ENCODE results near the gene MAST4. TPM values are rescaled to one million over a fixed set of nuclear protein-coding genes. Genes with fewer than 3 reads are reported as not detected.

Gene MAST4
- total RNA-seq, 2 experiments from 2014 or later, result 1.3 to 21.9 TPM

DNA sequence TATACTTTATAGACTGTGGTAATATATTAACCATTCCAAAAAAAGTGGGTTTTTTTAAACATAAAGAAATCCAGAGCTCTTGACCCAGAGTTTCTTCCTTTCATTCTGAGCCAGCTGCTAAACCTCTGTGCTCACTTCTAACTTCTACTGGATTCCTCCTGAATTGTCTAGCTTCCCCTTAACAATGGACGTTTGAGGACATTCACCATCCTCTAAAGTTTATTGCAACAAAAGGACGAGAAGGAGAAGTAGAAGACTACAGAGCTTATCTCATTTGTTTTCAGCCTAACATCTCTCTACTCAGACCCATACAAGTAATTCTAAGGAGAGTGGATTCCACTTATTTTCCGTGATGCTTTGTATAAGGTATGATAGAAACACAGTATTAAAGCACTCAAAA, 284.2 kb downstream of the MAST4 start:
- CTCF ChIA-PET (ENCODE audit: unreplicated experiment), result no interaction called here
- H3K79me2 ChIP-seq (ENCODE audit: insufficient read depth, low read depth, low read length), result no peaks in the 10 kb centered on the region
- no peak overlapping the region for H2AFZ ChIP-seq (ENCODE audit: low read length)
- no TSS peak for BruUV-seq (replicated peaks)
- H3K4me1 ChIP-seq (ENCODE audit: insufficient read depth, low read length, poor library complexity, severe bottlenecking), result no peaks in the 10 kb centered on the region
- TF ChIP-seq EZH2phosphoT487 (IDR thresholded peaks at IDR 0.05; ENCODE audit: borderline replicate concordance, low read depth, low read length), result no peak
- TF ChIP-seq, protein P1, sequence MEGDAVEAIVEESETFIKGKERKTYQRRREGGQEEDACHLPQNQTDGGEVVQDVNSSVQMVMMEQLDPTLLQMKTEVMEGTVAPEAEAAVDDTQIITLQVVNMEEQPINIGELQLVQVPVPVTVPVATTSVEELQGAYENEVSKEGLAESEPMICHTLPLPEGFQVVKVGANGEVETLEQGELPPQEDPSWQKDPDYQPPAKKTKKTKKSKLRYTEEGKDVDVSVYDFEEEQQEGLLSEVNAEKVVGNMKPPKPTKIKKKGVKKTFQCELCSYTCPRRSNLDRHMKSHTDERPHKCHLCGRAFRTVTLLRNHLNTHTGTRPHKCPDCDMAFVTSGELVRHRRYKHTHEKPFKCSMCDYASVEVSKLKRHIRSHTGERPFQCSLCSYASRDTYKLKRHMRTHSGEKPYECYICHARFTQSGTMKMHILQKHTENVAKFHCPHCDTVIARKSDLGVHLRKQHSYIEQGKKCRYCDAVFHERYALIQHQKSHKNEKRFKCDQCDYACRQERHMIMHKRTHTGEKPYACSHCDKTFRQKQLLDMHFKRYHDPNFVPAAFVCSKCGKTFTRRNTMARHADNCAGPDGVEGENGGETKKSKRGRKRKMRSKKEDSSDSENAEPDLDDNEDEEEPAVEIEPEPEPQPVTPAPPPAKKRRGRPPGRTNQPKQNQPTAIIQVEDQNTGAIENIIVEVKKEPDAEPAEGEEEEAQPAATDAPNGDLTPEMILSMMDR (conservative IDR thresholded peaks at IDR 0.05; ENCODE audit: low read length), result no peak
- H3K9me2 ChIP-seq (ENCODE audit: insufficient read depth, low read length), result no peaks in the 10 kb centered on the region
- H3K36me3 ChIP-seq (ENCODE audit: insufficient read depth, low read length), result no peaks in the 10 kb centered on the region
- POLR2A ChIA-PET, result interaction anchor here (0.6 kb wide), 1 partner anchor 1359 kb away, joined by 5 read pairs; no protein-coding TSS in a partner anchor
- intact Hi-C loops (cut with micrococcal nuclease; ENCODE audit: unreplicated experiment), result no loop called here
- no peaks in the 10 kb centered on the region for H3K9me3 ChIP-seq (ENCODE audit: low read length)
- H3K27ac ChIP-seq (ENCODE audit: low read depth, low read length, poor library complexity, severe bottlenecking), result no peak overlapping the region
- H3K4me3 ChIP-seq (ENCODE audit: low read depth, low read length, poor library complexity, severe bottlenecking), result no peak overlapping the region
- DNase-seq (ENCODE audit: low spot score), result no peak
- no peaks in the 10 kb centered on the region for H4K20me1 ChIP-seq (ENCODE audit: insufficient read depth, low read length)
- no peak overlapping the region for H3K4me2 ChIP-seq (ENCODE audit: low read length)

GRCh38 chr5:66881480-66882161, 285.4 kb downstream of the MAST4 start:
- H3K9me2 ChIP-seq (ENCODE audit: insufficient read depth, low read length), result no peaks in the 10 kb centered on the region
- POLR2A ChIA-PET, result interaction anchor here (0.9 kb wide), 1 partner anchor 1062 kb away, joined by 4 read pairs; no protein-coding TSS in a partner anchor
- no peak for DNase-seq (ENCODE audit: low spot score)
- no peaks in the 10 kb centered on the region for H4K20me1 ChIP-seq (ENCODE audit: insufficient read depth, low read length)
- H3K27ac ChIP-seq (ENCODE audit: low read depth, low read length, poor library complexity, severe bottlenecking), result no peak overlapping the region
- H3K4me2 ChIP-seq (ENCODE audit: low read length), result no peak overlapping the region
- H3K4me3 ChIP-seq (ENCODE audit: low read depth, low read length, poor library complexity, severe bottlenecking), result no peak overlapping the region
- CTCF ChIA-PET (ENCODE audit: unreplicated experiment), result no interaction called here
- no peaks in the 10 kb centered on the region for H3K79me2 ChIP-seq (ENCODE audit: insufficient read depth, low read depth, low read length)
- TF ChIP-seq, protein P1 (conservative IDR thresholded peaks at IDR 0.05; ENCODE audit: low read length), result no peak
- no peak for TF ChIP-seq EZH2phosphoT487 (IDR thresholded peaks at IDR 0.05; ENCODE audit: borderline replicate concordance, low read depth, low read length)
- H3K4me1 ChIP-seq (ENCODE audit: insufficient read depth, low read length, poor library complexity, severe bottlenecking), result no peaks in the 10 kb centered on the region
- intact Hi-C loops (cut with micrococcal nuclease; ENCODE audit: unreplicated experiment), result no loop called here
- H3K9me3 ChIP-seq (ENCODE audit: low read length), result no peaks in the 10 kb centered on the region
- no TSS peak for BruUV-seq (replicated peaks)
- H2AFZ ChIP-seq (ENCODE audit: low read length), result no peak overlapping the region
- H3K36me3 ChIP-seq (ENCODE audit: insufficient read depth, low read length), result no peaks in the 10 kb centered on the region

- TF ChIP-seq, protein P1 (conservative IDR thresholded peaks at IDR 0.05; ENCODE audit: low read length), result no peak
- TF ChIP-seq EZH2phosphoT487 (IDR thresholded peaks at IDR 0.05; ENCODE audit: borderline replicate concordance, low read depth, low read length), result no peak
- DNase-seq (ENCODE audit: low spot score), result no peak
- Histone ChIP-seq H4K20me1 (ENCODE audit: insufficient read depth, low read length) (no peaks in the 10 kb centered on the region), H3K9me2 (ENCODE audit: insufficient read depth, low read length) (no peaks in the 10 kb centered on the region), H3K36me3 (ENCODE audit: insufficient read depth, low read length) (no peaks in the 10 kb centered on the region), H3K9me3 (ENCODE audit: low read length) (no peaks in the 10 kb centered on the region), H3K4me3 (ENCODE audit: low read depth, low read length, poor library complexity, severe bottlenecking) (no peak overlapping the region), H3K4me1 (ENCODE audit: insufficient read depth, low read length, poor library complexity, severe bottlenecking) (no peaks in the 10 kb centered on the region), H3K27ac (ENCODE audit: low read depth, low read length, poor library complexity, severe bottlenecking) (no peak overlapping the region), H3K79me2 (ENCODE audit: insufficient read depth, low read depth, low read length) (no peaks in the 10 kb centered on the region), H3K4me2 (ENCODE audit: low read length) (no peak overlapping the region), H2AFZ (ENCODE audit: low read length) (no peak overlapping the region)
- BruUV-seq (replicated peaks), result no TSS peak
- ChIA-PET POLR2A (interaction anchor here (0.5 to 0.7 kb wide), 4 partner anchors 9 to 948 kb away, joined by 3 to 6 read pairs (median 3); no protein-coding TSS in a partner anchor), CTCF (ENCODE audit: unreplicated experiment) (no interaction called here)
- intact Hi-C loops (cut with micrococcal nuclease; ENCODE audit: unreplicated experiment), result no loop called here
Observed at GRCh38 chr5:66882606-66883227, 286.5 kb downstream of the MAST4 start.
